GM12878 (cell line): ENCODE data around the gene FAM89A. TPM values are rescaled to one million over a fixed set of nuclear protein-coding genes. Genes with fewer than 3 reads are reported as not detected.

ENCODE experiments used
- ATAC-seq: fragments of 200-7000 bp; cut with Tn5 transposase; 3 replicates; pipeline ENCODE4 v1.9.1; 2020; ENCODE audit warnings: mild to moderate bottlenecking, moderate library complexity
- BruUV-seq: library from RNA; stranded (reverse); fragments of 400-500 nt; replicated peaks from 2 replicates; lab custom pipeline; 2021; lab: Mats Ljungman, UMichigan
- CTCF ChIA-PET: fragments of 300-600 bp; sonication (Branson Sonifier 250); formaldehyde crosslinking; extraction: SDS; loops from one replicate; lab custom pipeline; 2021; ENCODE audit warnings: inconsistent platforms; lab: Yijun Ruan, JAX
- POLR2A ChIA-PET: fragments of 350-600 bp; formaldehyde crosslinking; extraction: SDS; loops from one replicate; lab custom pipeline; 2021; ENCODE audit warnings: inconsistent platforms; lab: Charles Lee
- RAD21 ChIA-PET: fragments of 300-600 bp; sonication (Branson Sonifier 250); formaldehyde crosslinking; loops from one replicate; lab custom pipeline; 2023; ENCODE audit warnings: antibody characterized with exemption; ENCODE audit not compliant: unreplicated experiment; lab: Charles Lee
- SMC1A ChIA-PET: fragments of 300-600 bp; sonication (Branson Sonifier 250); formaldehyde crosslinking; loops from one replicate; lab custom pipeline; 2023; ENCODE audit not compliant: unreplicated experiment, uncharacterized antibody; lab: Charles Lee
- DNase-seq: peaks from one replicate; pipeline ENCODE4 v3.0.0-alpha.2; 2011; ENCODE audit warnings: low read depth, low spot score
- FAIRE-seq: peaks from 3 replicates; lab custom pipeline; 2011; peaks lifted over from hg19 to GRCh38; lab: Jason Lieb, UNC
- H2AFZ ChIP-seq: 2 replicates; pipeline ENCODE4 v1.6.0; 2011; ENCODE audit warnings: low read depth, low read length, control low read depth; ENCODE audit not compliant: control insufficient read depth
- H3K27ac ChIP-seq: 2 replicates; pipeline ENCODE4 v1.5.1; 2011; ENCODE audit warnings: control low read depth; ENCODE audit not compliant: control insufficient read depth, insufficient read depth
- H3K27me3 ChIP-seq, 2 experiments: replicated peaks in 1 of 2; 2 replicates each; pipeline versions ENCODE4 v1.6.0 to v1.6.1; 2011; ENCODE audit warnings: low read length in 1 of 2; ENCODE audit not compliant: control insufficient read depth in 2 of 2, insufficient read depth in 2 of 2
- H3K36me3 ChIP-seq, 2 experiments: 2 replicates each; pipeline ENCODE4 v1.5.1; 2011; ENCODE audit warnings: low read length in 1 of 2; ENCODE audit not compliant: control insufficient read depth in 2 of 2, insufficient read depth in 2 of 2
- H3K4me1 ChIP-seq: 2 replicates; pipeline ENCODE4 v1.6.1; 2011; ENCODE audit warnings: mild to moderate bottlenecking, low read length, moderate library complexity, mixed read lengths; ENCODE audit not compliant: control insufficient read depth, insufficient read depth
- H3K4me2 ChIP-seq: 2 replicates; pipeline ENCODE4 v1.6.0; 2011; ENCODE audit warnings: control low read depth; ENCODE audit not compliant: control insufficient read depth, insufficient read depth
- H3K4me3 ChIP-seq: fragments of 200-600 bp; sonication (generic); 2 replicates; pipeline ENCODE4 v1.5.1; 2016
- H3K79me2 ChIP-seq: 2 replicates; pipeline ENCODE4 v1.6.0; 2011; ENCODE audit warnings: low read length; ENCODE audit not compliant: control insufficient read depth, insufficient read depth
- H3K9ac ChIP-seq: 2 replicates; pipeline ENCODE4 v1.8.0; 2011; ENCODE audit warnings: low read length, control low read depth, mixed read lengths; ENCODE audit not compliant: control insufficient read depth, insufficient read depth
- H3K9me3 ChIP-seq: replicated peaks from 3 replicates; pipeline ENCODE4 v1.5.1; 2011; ENCODE audit warnings: mild to moderate bottlenecking, low read length; ENCODE audit not compliant: control insufficient read depth, insufficient read depth
- H4K20me1 ChIP-seq: 2 replicates; pipeline ENCODE4 v1.6.0; 2011; ENCODE audit not compliant: control insufficient read depth, insufficient read depth
- ATF3 ChIP-seq: IDR thresholded peaks from 2 replicates; pipeline ENCODE4 v1.6.1; 2011; ENCODE audit warnings: low read depth, mild to moderate bottlenecking, low read length, moderate library complexity, borderline replicate concordance; ENCODE audit errors: extremely low read depth
- BCL3 ChIP-seq: IDR thresholded peaks from 2 replicates; pipeline ENCODE4 v1.6.1; 2011; ENCODE audit warnings: borderline replicate concordance, low read depth, mild to moderate bottlenecking, moderate library complexity, low read length; ENCODE audit not compliant: insufficient read depth, poor library complexity, severe bottlenecking
- CBX5 ChIP-seq: sonication (generic); IDR thresholded peaks from 2 replicates; pipeline ENCODE4 v1.6.1; 2016; ENCODE audit warnings: low read depth, moderate library complexity, mild to moderate bottlenecking, inconsistent platforms
- HDAC2 ChIP-seq: fragments of 200-600 bp; sonication (generic); IDR thresholded peaks from 2 replicates; pipeline ENCODE4 v1.6.1; 2017
- JUND ChIP-seq: IDR thresholded peaks from 2 replicates; pipeline ENCODE4 v1.6.1; 2012; ENCODE audit warnings: low read depth, mild to moderate bottlenecking, low read length, improper control_type of control experiment, moderate library complexity
- PAX5 ChIP-seq: IDR thresholded peaks from 2 replicates; pipeline ENCODE4 v1.6.1; 2011; ENCODE audit warnings: low read depth, low read length, borderline replicate concordance
- PKNOX1 ChIP-seq: fragments of 450-650 bp; IDR thresholded peaks from 2 replicates; pipeline ENCODE4 v1.6.1; 2016; ENCODE audit warnings: mild to moderate bottlenecking
- PML ChIP-seq: IDR thresholded peaks from 2 replicates; pipeline ENCODE4 v1.6.1; 2012; ENCODE audit warnings: low read length, inconsistent platforms
- POLR2A ChIP-seq: IDR thresholded peaks from 2 replicates; pipeline ENCODE4 v1.6.1; 2011; ENCODE audit warnings: low read depth, mild to moderate bottlenecking, low read length
- STAT1 ChIP-seq: fragments of 450-650 bp; conservative IDR thresholded peaks from 2 replicates; pipeline ENCODE4 v1.6.1; 2014; ENCODE audit warnings: antibody characterized with exemption, mild to moderate bottlenecking
- TCF3 ChIP-seq: IDR thresholded peaks from 2 replicates; pipeline ENCODE4 v1.6.1; 2012; ENCODE audit warnings: low read depth, mild to moderate bottlenecking, low read length, borderline replicate concordance; ENCODE audit not compliant: insufficient read depth
- YBX1 ChIP-seq: fragments of 450-650 bp; IDR thresholded peaks from 2 replicates; pipeline ENCODE4 v1.6.1; 2016; ENCODE audit warnings: antibody characterized with exemption
- ZBED1 ChIP-seq: IDR thresholded peaks from 2 replicates; pipeline ENCODE4 v1.6.1; 2016; ENCODE audit warnings: borderline replicate concordance
- ZBTB40 ChIP-seq: fragments of 450-650 bp; IDR thresholded peaks from 2 replicates; pipeline ENCODE4 v1.6.1; 2016; ENCODE audit warnings: mild to moderate bottlenecking, moderate library complexity, borderline replicate concordance
- WGBS: methylation state at CpG from one replicate; pipeline ENCODE4 v1.1.6; 2016; ENCODE audit warnings: low lambda C conversion rate; ENCODE audit not compliant: insufficient replicate concordance, insufficient coverage; ENCODE audit errors: missing lambda C conversion rate; 5-methylcytosine and 5-hydroxymethylcytosine counted together
- in situ Hi-C: fragments of 300-500 bp; cut with MboI; formaldehyde crosslinking; loops from 9 replicates; pipeline ENCODE4 v1.14.3; 2018; ENCODE audit warnings: mixed read lengths
- intact Hi-C: fragments of 100-400 bp; cut with micrococcal nuclease; formaldehyde crosslinking; loops from one replicate; pipeline ENCODE4 v1.14.2; 2022; ENCODE audit not compliant: unreplicated experiment
- polyA plus RNA-seq, 11 experiments: library from polyadenylated mRNA; depleted of rRNA in 4 of 11; unstranded in 6 of 11; stranded (reverse) in 5 of 11; fragments of >200 nt; fragmentation: Nextera tagmentation in 4 of 11; fragmentation: Illumina TruSeq in 1 of 11; extraction: Ambion mirVana in 4 of 11; extraction: Trizol in 1 of 11; gene quantifications; 1 replicate in 1 of 11; 2 replicates in 10 of 11; pipeline versions ENCODE4 v1.2.1 to v1.2.3, GENCODE V29; 2011 to 2016; ENCODE audit warnings: inconsistent platforms in 2 of 11, missing spikeins in 2 of 11, low read depth in 1 of 11
- total RNA-seq, 4 experiments: library from RNA; depleted of rRNA in 3 of 4; stranded (reverse); fragments of >200 nt in 3 of 4; fragmentation: Illumina TruSeq in 1 of 4; extraction: Trizol in 1 of 4; gene quantifications; 2 replicates each; pipeline versions ENCODE4 v1.2.1 to v1.2.3, GENCODE V29; 2013 to 2021
- TF ChIP-seq, protein P1 (sequence below): IDR thresholded peaks from 2 replicates; pipeline ENCODE4 v1.6.1; 2011; ENCODE audit warnings: low read depth, low read length, improper control_type of control experiment, borderline replicate concordance

Gene FAM89A
- total and polyA plus RNA-seq, 10 of the 15 experiments (the other 5 are each of a cell fraction or from before 2014, with no cell fraction given), result 0.06 to 0.72 (median 0.14) TPM; not detected in 4

- TF ChIP-seq PKNOX1 (no peak), PML (no peak), TCF3 (peak; percentile 39; the same call in 1 of the 2 replicates), PAX5 (no peak), BCL3 (no peak), JUND (no peak), STAT1 (no peak), YBX1 (no peak), ATF3 (no peak)
Observed at GRCh38 chr1:230976360-230976759, 63.7 kb downstream of the FAM89A start (continued).

DNA sequence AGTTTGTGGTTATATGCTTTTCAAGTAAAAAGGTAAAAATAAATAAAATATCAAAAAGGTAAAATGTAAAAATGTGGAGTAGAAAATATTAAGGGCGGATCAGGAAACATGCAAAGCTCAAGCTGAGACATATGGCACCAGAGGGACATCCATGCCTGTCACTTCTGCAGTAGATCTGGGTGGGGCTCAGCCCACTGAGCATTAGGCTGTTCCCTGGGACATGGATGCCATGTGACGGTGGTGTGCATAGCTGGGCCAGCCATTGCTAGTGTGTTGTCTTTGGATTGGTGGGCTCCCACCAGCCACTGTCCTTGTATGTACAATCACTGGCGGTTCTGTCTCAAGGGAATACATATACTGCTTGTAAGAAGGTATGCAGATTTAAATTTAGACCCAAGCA is 64.4 kb downstream of the FAM89A start:
- Histone ChIP-seq H3K4me1 (peaks cover 24% of the 10 kb centered on the region), H2AFZ (no peak overlapping the region), H3K36me3 (peaks cover 0 to 4% of the 10 kb centered on the region in 2 experiments; a peak in 2 of 4 replicates), H3K4me2 (peak overlapping the region; percentile 21), H3K9ac (no peak overlapping the region), H4K20me1 (no peaks in the 10 kb centered on the region), H3K27ac (no peak overlapping the region), H3K27me3 (no peaks in the 10 kb centered on the region), H3K4me3 (no peak overlapping the region), H3K79me2 (peaks cover 48% of the 10 kb centered on the region), H3K9me3 (no peaks in the 10 kb centered on the region)
- WGBS, result 74% methylated on average over 3 of the region's 3 CpGs
- FAIRE-seq (no peak), DNase-seq (no peak), ATAC-seq (no peak)
- TSS peak; percentile 48 for BruUV-seq
- intact Hi-C loops (loop anchor here (5.0 kb wide), 2 partner anchors 237 to 333 kb away; partner anchors contain the start of gene COG2), in situ Hi-C loops (no loop called here)
- ChIA-PET POLR2A (no interaction called here), SMC1A (interaction anchor here (0.9 to 7.2 kb wide), 6 partner anchors 12 to 54 kb away, joined by 3 to 69 read pairs (median 3); no protein-coding TSS in a partner anchor), CTCF (interaction anchor here (0.6 to 1.4 kb wide), 4 partner anchors 18 to 1637 kb away, joined by 3 to 4 read pairs (median 4); no protein-coding TSS in a partner anchor), RAD21 (interaction anchor here (0.9 to 3.8 kb wide), 2 partner anchors 17 to 114 kb away, joined by 3 to 24 read pairs; no protein-coding TSS in a partner anchor)
- no peak for TF ChIP-seq ZBED1
- TF ChIP-seq POLR2A, result no peak
- TF ChIP-seq, protein P1, sequence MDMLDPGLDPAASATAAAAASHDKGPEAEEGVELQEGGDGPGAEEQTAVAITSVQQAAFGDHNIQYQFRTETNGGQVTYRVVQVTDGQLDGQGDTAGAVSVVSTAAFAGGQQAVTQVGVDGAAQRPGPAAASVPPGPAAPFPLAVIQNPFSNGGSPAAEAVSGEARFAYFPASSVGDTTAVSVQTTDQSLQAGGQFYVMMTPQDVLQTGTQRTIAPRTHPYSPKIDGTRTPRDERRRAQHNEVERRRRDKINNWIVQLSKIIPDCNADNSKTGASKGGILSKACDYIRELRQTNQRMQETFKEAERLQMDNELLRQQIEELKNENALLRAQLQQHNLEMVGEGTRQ, result no peak
- TF ChIP-seq HDAC2, result no peak
- TF ChIP-seq CBX5, result no peak
- no peak for TF ChIP-seq ZBTB40
- no peak for TF ChIP-seq ATF3
